Measurements from ENCODE around the gene COL6A1.
"Not testable (repeated sequence)": the region's sequence is repeated elsewhere in the genome, so short reads cannot be mapped to it uniquely, and the experiment has no call there.

Gene COL6A1

GRCh38 chr21:45947296-45947695, 34.3 kb upstream of the COL6A1 start:
- FAIRE-seq (no peak), DNase-seq (ENCODE audit: insufficient read length, low spot score) (peak; percentile 19)
- TF ChIP-seq CTCF (IDR thresholded peaks at IDR 0.05; ENCODE audit: insufficient read depth, missing control alignments): no peak

- TF ChIP-seq CTCF (IDR thresholded peaks at IDR 0.05; ENCODE audit: insufficient read depth, missing control alignments): no peak
- no peak for FAIRE-seq
- no peak for DNase-seq (ENCODE audit: insufficient read length, low spot score)
Measured at GRCh38 chr21:45947716-45948255, 33.8 kb upstream of the COL6A1 start.

- no peak for TF ChIP-seq CTCF (IDR thresholded peaks at IDR 0.05; ENCODE audit: insufficient read depth, missing control alignments)
- DNase-seq (ENCODE audit: insufficient read length, low spot score): no peak
- FAIRE-seq: no peak
Measured at GRCh38 chr21:45948576-45949141, 32.9 kb upstream of the COL6A1 start.

GRCh38 chr21:45949928-45950739, 31.4 kb upstream of the COL6A1 start:
- DNase-seq (ENCODE audit: insufficient read length, low spot score) (peak; percentile 23), FAIRE-seq (no peak)
- TF ChIP-seq CTCF (IDR thresholded peaks at IDR 0.05; ENCODE audit: insufficient read depth, missing control alignments): no peak

GRCh38 chr21:45950740-45951515, 30.6 kb upstream of the COL6A1 start:
- FAIRE-seq (peak; percentile 25), DNase-seq (ENCODE audit: insufficient read length, low spot score) (peak; percentile 98)
- TF ChIP-seq CTCF (IDR thresholded peaks at IDR 0.05; ENCODE audit: insufficient read depth, missing control alignments): no peak

GRCh38 chr21:45951676-45952075, 29.9 kb upstream of the COL6A1 start:
- TF ChIP-seq CTCF (IDR thresholded peaks at IDR 0.05; ENCODE audit: insufficient read depth, missing control alignments): no peak
- DNase-seq (ENCODE audit: insufficient read length, low spot score) (no peak), FAIRE-seq (no peak)

- DNase-seq (ENCODE audit: insufficient read length, low spot score); FAIRE-seq: not testable (repeated sequence)
Measured at GRCh38 chr21:45952527-45952926, 29.0 kb upstream of the COL6A1 start.
